HepG2 (cell line): ENCODE measurements around the gene TMEM184B. TPM values are rescaled to one million over a fixed set of nuclear protein-coding genes. Genes with fewer than 3 reads are reported as not detected.

ENCODE experiments used
- ARID3A ChIP-seq: IDR thresholded peaks from 2 replicates; pipeline ENCODE4 v1.6.1; 2012; ENCODE audit warnings: low read depth, low read length, improper control_type of control experiment
- ASH2L ChIP-seq: fragments of 300-600, 200-600 bp; sonication (generic); IDR thresholded peaks from 2 replicates; pipeline ENCODE4 v1.7.0; 2017; ENCODE audit warnings: low read depth, mild to moderate bottlenecking, moderate library complexity, mixed read lengths, low read length; ENCODE audit not compliant: insufficient read length
- CBX5 ChIP-seq: sonication (generic); formaldehyde crosslinking; IDR thresholded peaks from 2 replicates; pipeline ENCODE4 v1.4.0; 2020; ENCODE audit warnings: missing genetic modification reagents, borderline replicate concordance
- FOSL2 ChIP-seq: sonication (generic); formaldehyde crosslinking; IDR thresholded peaks from 2 replicates; pipeline ENCODE4 v1.4.0; 2020; ENCODE audit warnings: missing genetic modification reagents
- IRX3 ChIP-seq: sonication (generic); formaldehyde crosslinking; IDR thresholded peaks from 2 replicates; pipeline ENCODE4 v1.8.1; 2023; ENCODE audit warnings: mild to moderate bottlenecking, low read depth, missing genetic modification reagents, borderline replicate concordance
- JUND ChIP-seq: sonication (generic); formaldehyde crosslinking; IDR thresholded peaks from 2 replicates; pipeline ENCODE4 v1.8.0; 2022; ENCODE audit warnings: mild to moderate bottlenecking, missing genetic modification reagents
- RERE ChIP-seq: IDR thresholded peaks from 2 replicates; pipeline ENCODE4 v1.6.1; 2016; ENCODE audit warnings: low read depth, missing genetic modification reagents, missing compliant biosample characterization
- ZBTB39 ChIP-seq: sonication (generic); formaldehyde crosslinking; IDR thresholded peaks from 2 replicates; pipeline ENCODE4 v1.5.0; 2020; ENCODE audit warnings: missing genetic modification reagents
- ZBTB7B ChIP-seq: sonication (generic); formaldehyde crosslinking; IDR thresholded peaks from 2 replicates; pipeline ENCODE4 v1.4.0; 2020; ENCODE audit warnings: missing genetic modification reagents
- ZMYM3 ChIP-seq: sonication (generic); formaldehyde crosslinking; IDR thresholded peaks from 2 replicates; pipeline ENCODE4 v1.5.1; 2020; ENCODE audit warnings: mild to moderate bottlenecking, missing genetic modification reagents
- ZNF253 ChIP-seq: sonication (generic); formaldehyde crosslinking; IDR thresholded peaks from 2 replicates; pipeline ENCODE4 v1.8.0; 2022; ENCODE audit warnings: mild to moderate bottlenecking, missing genetic modification reagents, borderline replicate concordance
- ZNF580 ChIP-seq: IDR thresholded peaks from 2 replicates; pipeline ENCODE4 v1.6.1; 2016; ENCODE audit warnings: low read depth, borderline replicate concordance
- polyA plus RNA-seq, 8 experiments: library from polyadenylated mRNA; depleted of rRNA in 3 of 8; stranded (reverse) in 7 of 8; unstranded in 1 of 8; fragments of >200 nt; fragmentation: Illumina TruSeq in 4 of 8; extraction: Trizol in 4 of 8; gene quantifications; 2 replicates each; pipeline versions ENCODE4 v1.2.1 to v1.2.3, GENCODE V29; 2011 to 2016; ENCODE audit warnings: low read depth in 4 of 8, missing spikeins in 1 of 8, mixed read lengths in 1 of 8; ENCODE audit not compliant: insufficient read depth in 1 of 8
- total RNA-seq, 5 experiments: library from RNA; depleted of rRNA; stranded (reverse); fragments of >200 nt; fragmentation: Illumina TruSeq; extraction: Trizol; gene quantifications; 2 replicates each; pipeline ENCODE4 v1.2.3, GENCODE V29; 2016; ENCODE audit warnings: low read depth in 1 of 5
- TF ChIP-seq, protein P1 (sequence below): sonication (generic); formaldehyde crosslinking; IDR thresholded peaks from 2 replicates; pipeline ENCODE4 v1.8.0; 2022; ENCODE audit warnings: missing genetic modification reagents, mild to moderate bottlenecking, moderate library complexity, borderline replicate concordance
- TF ChIP-seq, protein P2 (sequence below): fragments of 450-650 bp; IDR thresholded peaks from 2 replicates; pipeline ENCODE4 v1.6.1; 2016

Gene TMEM184B
- total and polyA plus RNA-seq, 2 of the 13 experiments (the other 11 are each of a cell fraction or from before 2014, with no cell fraction given), result 15.9 to 16.0 TPM

- TF ChIP-seq, protein P1, sequence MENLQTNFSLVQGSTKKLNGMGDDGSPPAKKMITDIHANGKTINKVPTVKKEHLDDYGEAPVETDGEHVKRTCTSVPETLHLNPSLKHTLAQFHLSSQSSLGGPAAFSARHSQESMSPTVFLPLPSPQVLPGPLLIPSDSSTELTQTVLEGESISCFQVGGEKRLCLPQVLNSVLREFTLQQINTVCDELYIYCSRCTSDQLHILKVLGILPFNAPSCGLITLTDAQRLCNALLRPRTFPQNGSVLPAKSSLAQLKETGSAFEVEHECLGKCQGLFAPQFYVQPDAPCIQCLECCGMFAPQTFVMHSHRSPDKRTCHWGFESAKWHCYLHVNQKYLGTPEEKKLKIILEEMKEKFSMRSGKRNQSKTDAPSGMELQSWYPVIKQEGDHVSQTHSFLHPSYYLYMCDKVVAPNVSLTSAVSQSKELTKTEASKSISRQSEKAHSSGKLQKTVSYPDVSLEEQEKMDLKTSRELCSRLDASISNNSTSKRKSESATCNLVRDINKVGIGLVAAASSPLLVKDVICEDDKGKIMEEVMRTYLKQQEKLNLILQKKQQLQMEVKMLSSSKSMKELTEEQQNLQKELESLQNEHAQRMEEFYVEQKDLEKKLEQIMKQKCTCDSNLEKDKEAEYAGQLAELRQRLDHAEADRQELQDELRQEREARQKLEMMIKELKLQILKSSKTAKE (CRISPR knock-in tag), result 0 out of 2 replicates have a peak, but pooled peaks have one; percentile 39
- TF ChIP-seq ZMYM3 (CRISPR knock-in tag) (peak; percentile 98), ZNF253 (no peak), CBX5 (CRISPR knock-in tag) (peak; percentile 13; the same call in 1 of the 2 replicates), ZNF580 (CRISPR knock-in tag) (no peak), JUND (CRISPR knock-in tag) (peak; percentile 100), ZBTB39 (CRISPR knock-in tag) (no peak), ZBTB7B (CRISPR knock-in tag) (peak; percentile 19; the same call in 1 of the 2 replicates), FOSL2 (CRISPR knock-in tag) (peak; percentile 100), ASH2L (peak; percentile 55), RERE (CRISPR knock-in tag) (peak; percentile 75), IRX3 (CRISPR knock-in tag) (no peak), ARID3A (no peak)
- TF ChIP-seq, protein P2, sequence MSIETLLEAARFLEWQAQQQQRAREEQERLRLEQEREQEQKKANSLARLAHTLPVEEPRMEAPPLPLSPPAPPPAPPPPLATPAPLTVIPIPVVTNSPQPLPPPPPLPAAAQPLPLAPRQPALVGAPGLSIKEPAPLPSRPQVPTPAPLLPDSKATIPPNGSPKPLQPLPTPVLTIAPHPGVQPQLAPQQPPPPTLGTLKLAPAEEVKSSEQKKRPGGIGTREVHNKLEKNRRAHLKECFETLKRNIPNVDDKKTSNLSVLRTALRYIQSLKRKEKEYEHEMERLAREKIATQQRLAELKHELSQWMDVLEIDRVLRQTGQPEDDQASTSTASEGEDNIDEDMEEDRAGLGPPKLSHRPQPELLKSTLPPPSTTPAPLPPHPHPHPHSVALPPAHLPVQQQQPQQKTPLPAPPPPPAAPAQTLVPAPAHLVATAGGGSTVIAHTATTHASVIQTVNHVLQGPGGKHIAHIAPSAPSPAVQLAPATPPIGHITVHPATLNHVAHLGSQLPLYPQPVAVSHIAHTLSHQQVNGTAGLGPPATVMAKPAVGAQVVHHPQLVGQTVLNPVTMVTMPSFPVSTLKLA, result peak; percentile 71
These were observed 94.7 kb downstream of the TMEM184B start (continued) for GRCh38 chr22:38177926-38178604.
